Gastroesophageal sphincter (tissue), 4 donors: ENCODE data around the gene ACAA2. TPM values are rescaled to one million over a fixed set of nuclear protein-coding genes. Genes with fewer than 3 reads are reported as not detected.

Experiments used
- ATAC-seq: fragments of 150-250 bp; one replicate; pipeline ENCODE4 v1.9.1; 2016; ENCODE audit warnings: mild to moderate bottlenecking, moderate library complexity
- H3K27ac ChIP-seq, 4 donors: fragments of 200-600 bp; sonication (generic) in 3 of 4; 1 replicate in 3 of 4; 2 replicates in 1 of 4; pipeline ENCODE4 v1.5.1; 2016 to 2019
- H3K27me3 ChIP-seq: fragments of 200-600 bp; sonication (generic); one replicate; pipeline ENCODE4 v1.5.1; 2019
- H3K36me3 ChIP-seq, 2 donors: fragments of 200-600 bp; sonication (generic); one replicate each; pipeline ENCODE4 v1.5.1; 2019; ENCODE audit warnings: control low read depth in 1 of 2
- H3K4me1 ChIP-seq, 3 donors: fragments of 200-600 bp; sonication (generic); 1 replicate in 2 of 3; 2 replicates in 1 of 3; pipeline ENCODE4 v1.5.1; 2016 to 2019; ENCODE audit warnings: control low read depth in 2 of 3
- H3K4me3 ChIP-seq, 2 donors: fragments of 200-600 bp; sonication (generic); one replicate each; pipeline ENCODE4 v1.5.1; 2019; ENCODE audit warnings: mild to moderate bottlenecking in 1 of 2, moderate library complexity in 1 of 2
- H3K9me3 ChIP-seq, 3 donors: fragments of 200-600 bp; sonication (generic); one replicate each; pipeline ENCODE4 v1.5.1; 2017 to 2019; ENCODE audit warnings: control low read depth in 2 of 3
- CTCF ChIP-seq, 4 experiments: fragments of 200-600 bp in 2 of 4; fragments of 450-650 bp in 2 of 4; sonication (generic) in 1 of 4; IDR thresholded peaks; one replicate each; pipeline ENCODE4 v1.5.1; 2017 to 2019; ENCODE audit warnings: antibody characterized with exemption in 4 of 4, mild to moderate bottlenecking in 2 of 4, moderate library complexity in 2 of 4
- EP300 ChIP-seq: sonication (generic); formaldehyde crosslinking; IDR thresholded peaks from one replicate; pipeline ENCODE4 v1.6.1; 2017; ENCODE audit warnings: antibody characterized with exemption, mild to moderate bottlenecking
- POLR2A ChIP-seq, 2 donors: fragments of 450-650 bp; IDR thresholded peaks; one replicate each; pipeline ENCODE4 v1.6.1; 2017; ENCODE audit warnings: antibody characterized with exemption in 2 of 2, mild to moderate bottlenecking in 2 of 2, moderate library complexity in 1 of 2
- POLR2AphosphoS5 ChIP-seq: sonication (generic); formaldehyde crosslinking; IDR thresholded peaks from one replicate; pipeline ENCODE4 v1.6.1; 2017; ENCODE audit warnings: antibody characterized with exemption
- WGBS, 2 donors: methylation state at CpG; one replicate each; pipeline ENCODE4 v1.1.5; 2018; ENCODE audit warnings: low coverage in 1 of 2; 5-methylcytosine and 5-hydroxymethylcytosine counted together
- total RNA-seq, 4 donors: library from RNA; depleted of rRNA; stranded (reverse); fragments of >200 nt; gene quantifications; one replicate each; pipeline ENCODE4 v1.1.0, GENCODE V29; 2016

Gene ACAA2
- total RNA-seq, 4 donors from 2014 or later: 62.3 to 92.3 (median 81.9) TPM

DNA sequence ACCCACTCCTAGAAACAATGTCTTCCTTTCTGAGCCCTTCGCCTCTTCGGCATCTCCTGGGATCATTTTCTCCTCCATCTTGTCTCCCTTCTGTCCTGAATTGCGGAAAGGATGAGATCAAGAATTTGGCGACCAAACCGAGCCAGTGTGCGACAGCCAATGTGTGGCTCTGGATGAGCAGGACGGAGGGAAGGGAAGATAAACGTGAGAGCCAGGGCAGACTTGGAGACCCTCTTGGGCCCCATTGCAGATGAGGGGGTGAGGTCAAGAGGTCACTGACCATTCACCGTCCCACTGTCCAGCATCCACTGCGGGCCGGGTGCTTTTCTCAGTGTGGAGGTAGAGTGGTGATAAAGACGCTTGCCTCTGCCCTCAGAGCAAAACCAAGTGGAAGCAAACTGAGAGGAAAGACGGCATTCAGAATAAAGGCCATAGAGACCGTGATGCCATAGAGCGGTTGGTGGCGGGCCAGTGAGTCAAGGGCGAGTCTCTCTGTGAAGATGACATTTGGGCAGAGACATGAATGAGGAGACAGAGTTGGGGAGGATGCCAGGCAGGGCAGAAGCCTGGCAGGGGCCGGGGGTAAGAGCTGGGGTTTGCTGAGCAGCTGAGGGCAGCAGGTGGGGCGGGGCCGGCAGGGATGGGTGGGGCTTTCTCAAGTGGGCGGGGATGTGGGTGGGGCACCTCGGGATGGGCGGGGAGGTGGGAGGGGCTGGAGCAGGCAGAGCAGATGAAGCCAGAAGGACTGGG, 55.6 kb downstream of the ACAA2 start:
- no peaks in the 10 kb centered on the region for H3K9me3 ChIP-seq
- ATAC-seq: no peak
- peaks cover 16% of the 10 kb centered on the region for H3K27me3 ChIP-seq
- no peaks in the 10 kb centered on the region for H3K4me1 ChIP-seq
- TF ChIP-seq POLR2A (IDR thresholded peaks at IDR 0.05) (no peak), CTCF (IDR thresholded peaks at IDR 0.05) (no peak), POLR2AphosphoS5 (no peak)
- H3K27ac ChIP-seq: no peak overlapping the region
- H3K4me3 ChIP-seq: no peak overlapping the region
- WGBS, 2 donors: 80 to 82% methylated on average over 3 to 15 of the region's 23 CpGs
- H3K36me3 ChIP-seq: no peaks in the 10 kb centered on the region

- TF ChIP-seq EP300 (no peak), POLR2AphosphoS5 (no peak), CTCF (IDR thresholded peaks at IDR 0.05) (no peak), POLR2A (IDR thresholded peaks at IDR 0.05) (no peak)
- no peak overlapping the region for H3K27ac ChIP-seq
- no peaks in the 10 kb centered on the region for H3K9me3 ChIP-seq
- 87 to 100% methylated on average over 1 to 5 of the region's 9 CpGs for WGBS, 2 donors
- H3K27me3 ChIP-seq: peaks cover 24% of the 10 kb centered on the region
- H3K36me3 ChIP-seq: no peaks in the 10 kb centered on the region
- H3K4me3 ChIP-seq: no peak overlapping the region
- ATAC-seq: no peak
- no peaks in the 10 kb centered on the region for H3K4me1 ChIP-seq
Measured at GRCh38 chr18:49756671-49757362, 56.5 kb downstream of the ACAA2 start.

- 92 to 95% methylated on average over 3 to 4 of the region's 6 CpGs for WGBS, 2 donors
- TF ChIP-seq EP300: no peak
- TF ChIP-seq POLR2AphosphoS5: no peak
- no peak for TF ChIP-seq POLR2A (IDR thresholded peaks at IDR 0.05)
- no peak for TF ChIP-seq CTCF (IDR thresholded peaks at IDR 0.05)
- Histone ChIP-seq H3K36me3 (no peaks in the 10 kb centered on the region), H3K4me1 (no peaks in the 10 kb centered on the region), H3K9me3 (no peaks in the 10 kb centered on the region), H3K27me3 (peaks cover 29% of the 10 kb centered on the region), H3K4me3 (no peak overlapping the region), H3K27ac (no peak overlapping the region)
- ATAC-seq: no peak
Measured at GRCh38 chr18:49756135-49756534, 57.2 kb downstream of the ACAA2 start.

DNA sequence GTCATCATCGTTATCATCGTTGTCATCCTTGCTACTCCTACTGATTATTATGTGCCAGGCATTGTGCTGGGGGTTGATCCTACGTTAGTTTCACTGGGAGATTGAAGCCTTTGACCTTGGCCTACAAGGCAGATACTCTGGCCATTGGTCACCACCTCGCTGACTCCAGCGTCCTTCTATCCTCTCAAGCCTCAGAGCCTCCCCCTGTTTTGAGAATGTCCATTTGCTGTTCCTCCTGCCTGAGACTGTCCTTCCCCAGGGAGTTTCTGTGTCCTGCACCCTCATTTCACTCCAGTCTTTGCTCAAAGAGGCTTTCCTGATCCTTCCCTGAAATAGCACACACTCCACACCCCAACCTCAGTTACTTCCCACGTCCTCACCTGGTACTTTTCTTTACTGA, 57.8 kb downstream of the ACAA2 start:
- Histone ChIP-seq H3K4me3 (no peak overlapping the region), H3K36me3 (no peaks in the 10 kb centered on the region), H3K9me3 (no peaks in the 10 kb centered on the region), H3K27ac (no peak overlapping the region), H3K27me3 (peaks cover 29% of the 10 kb centered on the region), H3K4me1 (no peaks in the 10 kb centered on the region)
- 92 to 97% methylated on average over 5 to 6 of the region's 6 CpGs for WGBS, 2 donors
- ATAC-seq: no peak
- no peak for TF ChIP-seq CTCF (IDR thresholded peaks at IDR 0.05)
- no peak for TF ChIP-seq POLR2A (IDR thresholded peaks at IDR 0.05)

GRCh38 chr18:49754866-49755265, 58.5 kb downstream of the ACAA2 start:
- H3K27ac ChIP-seq: no peak overlapping the region
- WGBS, 2 donors: 87 to 100% methylated on average over 4 to 6 of the region's 6 CpGs
- no peaks in the 10 kb centered on the region for H3K4me1 ChIP-seq
- ATAC-seq: no peak
- no peaks in the 10 kb centered on the region for H3K36me3 ChIP-seq
- no peaks in the 10 kb centered on the region for H3K9me3 ChIP-seq
- TF ChIP-seq POLR2AphosphoS5 (no peak), EP300 (no peak), POLR2A (IDR thresholded peaks at IDR 0.05) (no peak), CTCF (IDR thresholded peaks at IDR 0.05) (no peak)
- no peak overlapping the region for H3K4me3 ChIP-seq
- peaks cover 25% of the 10 kb centered on the region for H3K27me3 ChIP-seq
